ENCODE results near the gene EFCAB5.
"Not testable (repeated sequence)": the region's sequence is repeated elsewhere in the genome, so short reads cannot be mapped to it uniquely, and the experiment has no call there.

The EFCAB5 gene

DNA sequence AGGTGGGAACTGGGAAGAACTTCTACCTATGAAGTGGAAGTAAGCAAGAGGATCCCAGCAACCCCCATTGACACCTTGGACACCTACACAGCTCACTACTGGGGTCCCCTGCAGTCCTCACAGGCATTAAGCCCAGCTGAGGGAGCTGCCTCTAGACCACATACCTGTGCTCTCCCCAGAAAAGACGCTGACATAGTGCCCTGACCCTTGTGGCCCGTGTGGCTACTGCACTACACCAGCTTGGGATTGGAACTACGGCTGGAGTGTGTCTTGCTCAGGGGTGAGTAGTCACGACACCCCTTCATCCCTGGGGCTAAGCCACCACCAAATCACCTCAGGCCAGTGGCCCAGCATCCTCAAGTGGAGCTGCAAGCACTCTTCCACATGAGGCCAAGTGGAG, 120.9 kb downstream of the EFCAB5 start:
- Histone ChIP-seq H3K9ac (ENCODE audit: low read depth in 1 of 2, low read length in 2 of 2) (no peak overlapping the region), H3K4me3 (ENCODE audit: low read depth in 1 of 2, low read length in 2 of 2) (no peak overlapping the region), H3K27me3 (ENCODE audit: control insufficient read depth in 1 of 2, insufficient read depth in 2 of 2, low read length in 2 of 2) (peaks cover 5 to 8% of the 10 kb centered on the region in 2 donors), H3K9me3 (ENCODE audit: control insufficient read depth in 1 of 2, low read length in 2 of 2) (peaks cover 17 to 19% of the 10 kb centered on the region in 2 donors), H3K27ac (ENCODE audit: low read depth, low read length) (no peak overlapping the region), H3K36me3 (ENCODE audit: control insufficient read depth in 1 of 2, insufficient read depth in 2 of 2, low read length in 2 of 2) (no peaks in the 10 kb centered on the region), H3K4me1 (ENCODE audit: control insufficient read depth in 1 of 2, insufficient read depth in 2 of 2, low read length in 2 of 2) (no peaks in the 10 kb centered on the region)

DNA sequence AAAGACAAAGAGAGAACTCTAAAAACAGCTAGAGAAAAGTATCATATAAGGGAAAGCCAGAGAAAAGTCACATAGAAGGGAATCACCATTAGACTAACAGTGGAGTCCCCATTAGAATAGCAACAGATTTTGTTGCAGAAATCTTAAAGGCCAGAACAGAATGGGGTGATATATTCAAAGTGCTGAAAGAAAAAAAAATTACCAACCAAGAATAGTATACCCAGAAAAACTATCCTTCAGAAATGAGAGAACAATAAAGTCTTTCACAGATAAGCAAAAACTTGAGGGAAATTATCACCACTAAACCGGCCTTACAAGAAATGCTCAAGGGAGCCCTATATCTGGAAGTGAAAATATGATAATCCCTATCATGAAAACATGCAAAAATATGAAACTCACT, 123.3 kb downstream of the EFCAB5 start:
- Histone ChIP-seq H3K4me1 (ENCODE audit: control insufficient read depth in 1 of 2, insufficient read depth in 2 of 2, low read length in 2 of 2) (no peaks in the 10 kb centered on the region), H3K27ac (ENCODE audit: low read depth, low read length) (no peak overlapping the region), H3K27me3 (ENCODE audit: control insufficient read depth in 1 of 2, insufficient read depth in 2 of 2, low read length in 2 of 2) (peaks cover 5 to 8% of the 10 kb centered on the region in 2 donors), H3K9me3 (ENCODE audit: control insufficient read depth in 1 of 2, low read length in 2 of 2) (peaks cover 17 to 19% of the 10 kb centered on the region in 2 donors), H3K9ac (ENCODE audit: low read depth in 1 of 2, low read length in 2 of 2) (no peak overlapping the region), H3K36me3 (ENCODE audit: control insufficient read depth in 1 of 2, insufficient read depth in 2 of 2, low read length in 2 of 2) (no peaks in the 10 kb centered on the region), H3K4me3 (ENCODE audit: low read depth in 1 of 2, low read length in 2 of 2) (no peak overlapping the region)

DNA sequence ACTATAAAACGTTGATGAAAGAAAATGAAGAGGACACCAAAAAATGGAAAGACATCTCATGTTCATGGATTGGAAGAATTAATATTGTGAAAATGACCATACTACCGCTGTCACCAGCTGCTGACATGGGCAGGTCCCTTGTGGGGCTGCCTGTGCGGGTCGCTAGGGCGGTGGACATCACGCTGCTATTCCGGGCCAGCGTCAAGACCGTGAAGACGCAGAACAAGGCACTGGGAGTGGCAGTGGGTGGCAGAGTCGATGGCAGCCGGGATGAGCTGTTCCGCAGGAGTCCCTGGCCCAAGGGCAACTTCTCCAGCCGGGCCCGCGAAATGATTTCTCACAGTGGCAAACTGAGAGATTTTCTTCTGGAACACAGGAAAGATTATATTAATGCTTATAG, 127.0 kb downstream of the EFCAB5 start:
- no peaks in the 10 kb centered on the region for H3K36me3 ChIP-seq (ENCODE audit: control insufficient read depth in 1 of 2, insufficient read depth in 2 of 2, low read length in 2 of 2)
- H3K27me3 ChIP-seq (ENCODE audit: control insufficient read depth in 1 of 2, insufficient read depth in 2 of 2, low read length in 2 of 2): no peaks in the 10 kb centered on the region
- no peak overlapping the region for H3K27ac ChIP-seq (ENCODE audit: low read depth, low read length)
- no peak overlapping the region for H3K9ac ChIP-seq (ENCODE audit: low read depth in 1 of 2, low read length in 2 of 2)
- no peaks in the 10 kb centered on the region for H3K4me1 ChIP-seq (ENCODE audit: control insufficient read depth in 1 of 2, insufficient read depth in 2 of 2, low read length in 2 of 2)
- no peak overlapping the region for H3K4me3 ChIP-seq (ENCODE audit: low read depth in 1 of 2, low read length in 2 of 2)
- H3K9me3 ChIP-seq (ENCODE audit: control insufficient read depth in 1 of 2, low read length in 2 of 2): peaks cover 15 to 17% of the 10 kb centered on the region in 2 donors

DNA sequence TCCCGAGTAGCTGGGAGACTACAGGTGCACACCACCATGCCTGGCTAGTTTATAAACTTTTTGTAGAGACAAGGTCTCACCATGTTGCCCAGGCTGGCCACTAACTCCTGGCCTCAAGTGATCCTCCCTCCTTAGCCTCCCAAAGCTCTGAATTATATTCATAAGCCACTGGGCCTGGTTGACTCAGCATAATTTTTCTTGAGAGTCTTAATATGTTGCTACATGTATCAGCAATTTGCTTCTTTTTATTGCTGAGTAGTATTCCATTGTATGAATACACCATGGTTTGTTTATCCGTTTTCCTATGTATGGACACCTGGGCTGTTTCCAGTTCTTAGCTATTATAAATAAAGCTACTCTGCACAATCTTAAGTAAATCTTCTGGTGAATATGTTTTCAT, 132.8 kb downstream of the EFCAB5 start:
- Histone ChIP-seq H3K36me3 (ENCODE audit: control insufficient read depth in 1 of 2, insufficient read depth in 2 of 2, low read length in 2 of 2) (no peaks in the 10 kb centered on the region), H3K27ac (ENCODE audit: low read depth, low read length) (no peak overlapping the region), H3K9ac (ENCODE audit: low read depth in 1 of 2, low read length in 2 of 2) (no peak overlapping the region), H3K27me3 (ENCODE audit: control insufficient read depth in 1 of 2, insufficient read depth in 2 of 2, low read length in 2 of 2) (no peaks in the 10 kb centered on the region), H3K4me1 (ENCODE audit: control insufficient read depth in 1 of 2, insufficient read depth in 2 of 2, low read length in 2 of 2) (no peaks in the 10 kb centered on the region), H3K4me3 (ENCODE audit: low read depth in 1 of 2, low read length in 2 of 2) (no peak overlapping the region), H3K9me3 (ENCODE audit: control insufficient read depth in 1 of 2, low read length in 2 of 2) (no peaks in the 10 kb centered on the region)

DNA sequence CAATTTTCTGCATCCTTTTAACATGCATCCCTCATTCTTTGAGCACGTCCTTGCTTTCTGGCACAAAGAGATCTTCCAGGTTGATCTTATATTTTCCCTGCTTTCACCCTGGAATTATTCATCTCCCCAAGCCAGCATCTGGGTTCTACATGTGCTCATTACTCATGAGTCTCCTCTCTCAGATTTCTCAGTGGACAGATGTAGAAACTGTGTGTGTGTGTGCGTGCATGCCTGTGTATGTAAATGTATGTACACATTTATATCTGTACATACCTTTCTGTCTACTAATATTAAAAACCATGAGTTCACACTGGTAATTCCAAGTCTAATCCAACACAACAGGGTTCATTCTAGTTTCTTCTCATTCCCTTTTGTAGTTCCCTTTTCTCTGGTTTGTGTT, 133.3 kb downstream of the EFCAB5 start:
- Histone ChIP-seq H3K36me3 (ENCODE audit: control insufficient read depth in 1 of 2, insufficient read depth in 2 of 2, low read length in 2 of 2) (no peaks in the 10 kb centered on the region), H3K27me3 (ENCODE audit: control insufficient read depth in 1 of 2, insufficient read depth in 2 of 2, low read length in 2 of 2) (no peaks in the 10 kb centered on the region), H3K9ac (ENCODE audit: low read depth in 1 of 2, low read length in 2 of 2) (no peak overlapping the region), H3K4me1 (ENCODE audit: control insufficient read depth in 1 of 2, insufficient read depth in 2 of 2, low read length in 2 of 2) (no peaks in the 10 kb centered on the region), H3K27ac (ENCODE audit: low read depth, low read length) (no peak overlapping the region), H3K9me3 (ENCODE audit: control insufficient read depth in 1 of 2, low read length in 2 of 2) (no peaks in the 10 kb centered on the region), H3K4me3 (ENCODE audit: low read depth in 1 of 2, low read length in 2 of 2) (no peak overlapping the region)

- Histone ChIP-seq H3K9ac (ENCODE audit: low read depth in 1 of 2, low read length in 2 of 2) (no peak overlapping the region), H3K4me3 (ENCODE audit: low read depth in 1 of 2, low read length in 2 of 2) (no peak overlapping the region), H3K36me3 (ENCODE audit: control insufficient read depth in 1 of 2, insufficient read depth in 2 of 2, low read length in 2 of 2) (no peaks in the 10 kb centered on the region), H3K27ac (ENCODE audit: low read depth, low read length) (no peak overlapping the region), H3K27me3 (ENCODE audit: control insufficient read depth in 1 of 2, insufficient read depth in 2 of 2, low read length in 2 of 2) (no peaks in the 10 kb centered on the region), H3K4me1 (ENCODE audit: control insufficient read depth in 1 of 2, insufficient read depth in 2 of 2, low read length in 2 of 2) (no peaks in the 10 kb centered on the region), H3K9me3 (ENCODE audit: control insufficient read depth in 1 of 2, low read length in 2 of 2) (no peaks in the 10 kb centered on the region)
These were observed 141.3 kb downstream of the EFCAB5 start for GRCh38 chr17:30082773-30083172.

GRCh38 chr17:30084788-30085187, 143.4 kb downstream of the EFCAB5 start:
- H3K4me3 ChIP-seq (ENCODE audit: low read depth in 1 of 2, low read length in 2 of 2): no peak overlapping the region
- no peaks in the 10 kb centered on the region for H3K9me3 ChIP-seq (ENCODE audit: control insufficient read depth in 1 of 2, low read length in 2 of 2)
- H3K36me3 ChIP-seq (ENCODE audit: control insufficient read depth in 1 of 2, insufficient read depth in 2 of 2, low read length in 2 of 2): no peaks in the 10 kb centered on the region
- peaks cover 0 to 3% of the 10 kb centered on the region in 2 donors for H3K27me3 ChIP-seq (ENCODE audit: control insufficient read depth in 1 of 2, insufficient read depth in 2 of 2, low read length in 2 of 2)
- no peak overlapping the region for H3K9ac ChIP-seq (ENCODE audit: low read depth in 1 of 2, low read length in 2 of 2)
- no peaks in the 10 kb centered on the region for H3K4me1 ChIP-seq (ENCODE audit: control insufficient read depth in 1 of 2, insufficient read depth in 2 of 2, low read length in 2 of 2)
- no peak overlapping the region for H3K27ac ChIP-seq (ENCODE audit: low read depth, low read length)

DNA sequence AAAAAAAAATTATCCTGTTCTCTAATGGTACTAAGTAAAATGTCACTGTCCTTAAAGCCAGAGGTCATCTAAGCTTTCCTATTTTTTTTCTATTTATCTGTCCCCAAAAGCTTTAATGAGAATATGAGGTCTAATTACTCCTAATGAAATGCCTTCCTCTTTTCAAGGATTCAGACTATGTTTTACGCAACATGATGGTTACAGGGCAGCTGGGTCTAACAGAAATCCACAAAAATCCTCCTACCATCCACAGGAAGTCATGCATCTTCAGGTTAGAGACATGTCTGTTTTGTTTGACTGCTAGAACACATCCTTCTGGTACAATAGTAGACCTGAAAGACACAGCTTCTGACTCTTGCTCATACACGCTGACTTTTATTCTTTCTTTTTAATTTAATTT, 145.5 kb downstream of the EFCAB5 start:
- Histone ChIP-seq H3K9ac (ENCODE audit: low read depth in 1 of 2, low read length in 2 of 2) (no peak overlapping the region), H3K4me3 (ENCODE audit: low read depth in 1 of 2, low read length in 2 of 2) (no peak overlapping the region), H3K27me3 (ENCODE audit: control insufficient read depth in 1 of 2, insufficient read depth in 2 of 2, low read length in 2 of 2) (peaks cover 0 to 5% of the 10 kb centered on the region in 2 donors), H3K27ac (ENCODE audit: low read depth, low read length) (no peak overlapping the region), H3K9me3 (ENCODE audit: control insufficient read depth in 1 of 2, low read length in 2 of 2) (no peaks in the 10 kb centered on the region), H3K4me1 (ENCODE audit: control insufficient read depth in 1 of 2, insufficient read depth in 2 of 2, low read length in 2 of 2) (no peaks in the 10 kb centered on the region), H3K36me3 (ENCODE audit: control insufficient read depth in 1 of 2, insufficient read depth in 2 of 2, low read length in 2 of 2) (no peaks in the 10 kb centered on the region)

DNA sequence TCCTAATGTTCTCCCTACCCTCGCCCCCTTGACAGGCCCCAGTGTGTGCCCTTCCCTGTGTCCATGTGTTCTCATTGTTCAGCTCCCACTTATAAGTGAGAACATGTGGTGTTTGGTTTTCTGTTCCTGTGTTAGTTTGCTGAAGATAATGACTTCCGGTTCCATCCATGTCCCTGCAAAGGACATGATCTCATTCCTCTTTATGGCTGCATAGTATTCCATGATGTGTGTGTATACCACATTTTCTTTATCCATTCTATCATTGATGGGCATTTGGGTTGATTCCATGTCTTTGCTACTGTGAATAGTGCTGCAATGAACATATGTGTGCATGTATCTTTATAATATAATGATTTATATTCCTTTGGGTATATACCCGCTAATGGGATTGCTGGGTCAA, 146.0 kb downstream of the EFCAB5 start:
- H3K4me3 ChIP-seq (ENCODE audit: low read depth in 1 of 2, low read length in 2 of 2); H3K36me3 ChIP-seq (ENCODE audit: control insufficient read depth in 1 of 2, insufficient read depth in 2 of 2, low read length in 2 of 2); H3K9ac ChIP-seq (ENCODE audit: low read depth in 1 of 2, low read length in 2 of 2); H3K4me1 ChIP-seq (ENCODE audit: control insufficient read depth in 1 of 2, insufficient read depth in 2 of 2, low read length in 2 of 2); H3K27ac ChIP-seq (ENCODE audit: low read depth, low read length); H3K9me3 ChIP-seq (ENCODE audit: control insufficient read depth in 1 of 2, low read length in 2 of 2); H3K27me3 ChIP-seq (ENCODE audit: control insufficient read depth in 1 of 2, insufficient read depth in 2 of 2, low read length in 2 of 2): not testable (repeated sequence)

DNA sequence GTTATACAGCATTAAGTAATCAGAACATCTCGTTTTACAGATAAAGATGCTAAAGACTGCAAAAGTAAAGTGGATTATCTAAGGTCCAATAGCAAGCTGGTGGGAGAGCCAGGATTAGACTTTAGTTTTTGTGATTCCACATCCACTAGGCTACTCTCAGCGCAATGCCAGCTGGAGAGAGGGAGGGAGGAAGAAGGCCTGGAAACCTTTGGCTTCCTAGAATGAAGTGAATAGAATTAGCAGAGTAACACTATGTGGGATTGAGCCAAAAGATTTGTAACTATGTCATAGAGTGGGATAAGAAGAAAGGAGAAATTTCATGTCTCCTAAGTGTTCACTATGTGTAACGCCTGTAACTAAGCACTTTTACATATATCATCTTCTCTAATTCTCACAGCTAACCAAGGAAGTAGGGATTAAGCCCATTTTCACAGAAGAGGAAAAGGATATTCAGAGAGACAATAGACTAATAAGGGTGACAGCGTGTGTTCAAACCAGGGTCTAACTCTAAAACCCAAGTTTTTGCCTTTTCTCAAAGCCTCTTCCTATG, 149.8 kb downstream of the EFCAB5 start:
- Histone ChIP-seq H3K4me3 (ENCODE audit: low read depth in 1 of 2, low read length in 2 of 2) (no peak overlapping the region), H3K36me3 (ENCODE audit: control insufficient read depth in 1 of 2, insufficient read depth in 2 of 2, low read length in 2 of 2) (no peaks in the 10 kb centered on the region), H3K9ac (ENCODE audit: low read depth in 1 of 2, low read length in 2 of 2) (no peak overlapping the region), H3K4me1 (ENCODE audit: control insufficient read depth in 1 of 2, insufficient read depth in 2 of 2, low read length in 2 of 2) (no peaks in the 10 kb centered on the region), H3K9me3 (ENCODE audit: control insufficient read depth in 1 of 2, low read length in 2 of 2) (no peaks in the 10 kb centered on the region), H3K27me3 (ENCODE audit: control insufficient read depth in 1 of 2, insufficient read depth in 2 of 2, low read length in 2 of 2) (peaks cover 0 to 5% of the 10 kb centered on the region in 2 donors), H3K27ac (ENCODE audit: low read depth, low read length) (no peak overlapping the region)

DNA sequence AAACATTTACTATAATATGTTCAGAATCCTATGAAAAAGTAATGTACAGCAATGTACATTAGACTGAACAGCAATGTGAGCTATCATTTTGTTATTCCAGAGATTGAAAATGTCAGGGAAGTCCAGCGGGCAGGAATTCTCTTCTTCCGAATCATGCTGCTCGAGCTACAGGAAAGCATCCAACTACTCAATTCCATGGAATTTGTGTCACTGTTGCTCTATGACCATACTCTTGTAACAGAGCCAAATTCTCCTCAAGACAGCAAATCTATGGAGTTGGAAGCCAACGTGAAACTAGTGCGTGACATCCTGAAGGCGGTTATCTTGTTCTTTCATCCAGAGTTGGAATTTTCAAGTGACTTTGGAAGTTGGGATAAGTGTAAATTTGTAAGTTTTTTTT, 150.3 kb downstream of the EFCAB5 start:
- Histone ChIP-seq H3K9ac (ENCODE audit: low read depth in 1 of 2, low read length in 2 of 2) (no peak overlapping the region), H3K36me3 (ENCODE audit: control insufficient read depth in 1 of 2, insufficient read depth in 2 of 2, low read length in 2 of 2) (no peaks in the 10 kb centered on the region), H3K9me3 (ENCODE audit: control insufficient read depth in 1 of 2, low read length in 2 of 2) (no peaks in the 10 kb centered on the region), H3K4me3 (ENCODE audit: low read depth in 1 of 2, low read length in 2 of 2) (no peak overlapping the region), H3K27me3 (ENCODE audit: control insufficient read depth in 1 of 2, insufficient read depth in 2 of 2, low read length in 2 of 2) (peaks cover 0 to 5% of the 10 kb centered on the region in 2 donors), H3K27ac (ENCODE audit: low read depth, low read length) (no peak overlapping the region), H3K4me1 (ENCODE audit: control insufficient read depth in 1 of 2, insufficient read depth in 2 of 2, low read length in 2 of 2) (no peaks in the 10 kb centered on the region)

Data from duodenal mucosa (tissue), 2 donors.